ENCODE results near the gene CDK18.

- no peak for TF ChIP-seq CTCF (IDR thresholded peaks at IDR 0.05; ENCODE audit: control extremely low read depth in 1 of 3, insufficient read depth in 1 of 3, low read depth in 1 of 3, low read length in 3 of 3)
- TF ChIP-seq CEBPB (IDR thresholded peaks at IDR 0.05; ENCODE audit: low read depth, low read length) = no peak
- no peak for TF ChIP-seq EZH2 (IDR thresholded peaks at IDR 0.05; ENCODE audit: low read depth, low read length, severe bottlenecking)
- TF ChIP-seq POLR2A (IDR thresholded peaks at IDR 0.05; ENCODE audit: control extremely low read depth in 1 of 2, low read depth in 2 of 2, low read length in 2 of 2) = no peak
- no peak for TF ChIP-seq TCF12 (IDR thresholded peaks at IDR 0.05; ENCODE audit: low read depth, low read length)
- TF ChIP-seq CTBP2 (IDR thresholded peaks at IDR 0.05; ENCODE audit: borderline replicate concordance, insufficient read depth, insufficient read length, low read length) = no peak
- no peak for TF ChIP-seq ATF3 (IDR thresholded peaks at IDR 0.05; ENCODE audit: insufficient read depth, low read depth, low read length)
Observed at GRCh38 chr1:205455581-205456382, 48.7 kb upstream of the CDK18 start, which contains the start of gene BLACAT1.
